ENCODE measurements around the gene CCDC83.
"Not testable (repeated sequence)": the region's sequence is repeated elsewhere in the genome, so short reads cannot be mapped to it uniquely, and the experiment has no call there.

CCDC83 gene

GRCh38 chr11:85822814-85823213 lies 32.4 kb upstream of the CCDC83 start:
- Histone ChIP-seq H3K9ac (ENCODE audit: low read length) (no peak overlapping the region), H3K4me3 (ENCODE audit: low read length) (no peak overlapping the region), H3K27me3 (ENCODE audit: control insufficient read depth, insufficient read depth, low read length) (no peaks in the 10 kb centered on the region), H3K36me3 (ENCODE audit: control insufficient read depth, insufficient read depth, low read length) (no peaks in the 10 kb centered on the region), H3K4me1 (ENCODE audit: control insufficient read depth, insufficient read depth, low read length) (peaks cover 11% of the 10 kb centered on the region), H3K27ac (ENCODE audit: low read depth, low read length) (no peak overlapping the region)

GRCh38 chr11:85823816-85824215 lies 31.4 kb upstream of the CCDC83 start:
- H3K4me3 ChIP-seq (ENCODE audit: low read length), result no peak overlapping the region
- H3K9ac ChIP-seq (ENCODE audit: low read length), result no peak overlapping the region
- H3K27ac ChIP-seq (ENCODE audit: low read depth, low read length), result no peak overlapping the region
- peaks cover 15% of the 10 kb centered on the region for H3K4me1 ChIP-seq (ENCODE audit: control insufficient read depth, insufficient read depth, low read length)
- H3K36me3 ChIP-seq (ENCODE audit: control insufficient read depth, insufficient read depth, low read length), result no peaks in the 10 kb centered on the region
- no peaks in the 10 kb centered on the region for H3K27me3 ChIP-seq (ENCODE audit: control insufficient read depth, insufficient read depth, low read length)

- Histone ChIP-seq H3K4me1 (ENCODE audit: control insufficient read depth, insufficient read depth, low read length) (peaks cover 15% of the 10 kb centered on the region), H3K9ac (ENCODE audit: low read length) (no peak overlapping the region), H3K4me3 (ENCODE audit: low read length) (no peak overlapping the region), H3K27me3 (ENCODE audit: control insufficient read depth, insufficient read depth, low read length) (no peaks in the 10 kb centered on the region), H3K36me3 (ENCODE audit: control insufficient read depth, insufficient read depth, low read length) (no peaks in the 10 kb centered on the region), H3K27ac (ENCODE audit: low read depth, low read length) (no peak overlapping the region)
Observed at GRCh38 chr11:85825616-85826015, 29.6 kb upstream of the CCDC83 start.

- Histone ChIP-seq H3K27me3 (ENCODE audit: control insufficient read depth, insufficient read depth, low read length) (no peaks in the 10 kb centered on the region), H3K4me3 (ENCODE audit: low read length) (no peak overlapping the region), H3K27ac (ENCODE audit: low read depth, low read length) (no peak overlapping the region), H3K4me1 (ENCODE audit: control insufficient read depth, insufficient read depth, low read length) (peaks cover 15% of the 10 kb centered on the region), H3K36me3 (ENCODE audit: control insufficient read depth, insufficient read depth, low read length) (no peaks in the 10 kb centered on the region), H3K9ac (ENCODE audit: low read length) (no peak overlapping the region)
Observed at GRCh38 chr11:85826116-85826855, 28.9 kb upstream of the CCDC83 start.

- H3K9ac ChIP-seq (ENCODE audit: low read length), result no peak overlapping the region
- no peaks in the 10 kb centered on the region for H3K36me3 ChIP-seq (ENCODE audit: control insufficient read depth, insufficient read depth, low read length)
- H3K27ac ChIP-seq (ENCODE audit: low read depth, low read length), result peak overlapping the region; percentile 46
- H3K4me1 ChIP-seq (ENCODE audit: control insufficient read depth, insufficient read depth, low read length), result peaks cover 15% of the 10 kb centered on the region
- no peaks in the 10 kb centered on the region for H3K27me3 ChIP-seq (ENCODE audit: control insufficient read depth, insufficient read depth, low read length)
- H3K4me3 ChIP-seq (ENCODE audit: low read length), result no peak overlapping the region
Observed at GRCh38 chr11:85827748-85828639, 27.2 kb upstream of the CCDC83 start.

GRCh38 chr11:85828640-85828978 lies 26.6 kb upstream of the CCDC83 start:
- no peak overlapping the region for H3K27ac ChIP-seq (ENCODE audit: low read depth, low read length)

GRCh38 chr11:85829172-85829571 lies 26.0 kb upstream of the CCDC83 start:
- Histone ChIP-seq H3K27me3 (ENCODE audit: control insufficient read depth, insufficient read depth, low read length) (no peaks in the 10 kb centered on the region), H3K36me3 (ENCODE audit: control insufficient read depth, insufficient read depth, low read length) (no peaks in the 10 kb centered on the region), H3K9ac (ENCODE audit: low read length) (no peak overlapping the region), H3K4me1 (ENCODE audit: control insufficient read depth, insufficient read depth, low read length) (peaks cover 15% of the 10 kb centered on the region), H3K4me3 (ENCODE audit: low read length) (no peak overlapping the region), H3K27ac (ENCODE audit: low read depth, low read length) (no peak overlapping the region)

More at GRCh38 chr11:85828640-85828978, 26.6 kb upstream of the CCDC83 start:
- H3K36me3 ChIP-seq (ENCODE audit: control insufficient read depth, insufficient read depth, low read length), result no peaks in the 10 kb centered on the region
- H3K9ac ChIP-seq (ENCODE audit: low read length), result no peak overlapping the region
- H3K4me3 ChIP-seq (ENCODE audit: low read length), result no peak overlapping the region
- H3K4me1 ChIP-seq (ENCODE audit: control insufficient read depth, insufficient read depth, low read length), result peaks cover 15% of the 10 kb centered on the region
- no peaks in the 10 kb centered on the region for H3K27me3 ChIP-seq (ENCODE audit: control insufficient read depth, insufficient read depth, low read length)

GRCh38 chr11:85831050-85831449 lies 24.1 kb upstream of the CCDC83 start:
- no peak overlapping the region for H3K27ac ChIP-seq (ENCODE audit: low read depth, low read length)
- H3K27me3 ChIP-seq (ENCODE audit: control insufficient read depth, insufficient read depth, low read length), result no peaks in the 10 kb centered on the region
- no peak overlapping the region for H3K9ac ChIP-seq (ENCODE audit: low read length)
- H3K36me3 ChIP-seq (ENCODE audit: control insufficient read depth, insufficient read depth, low read length), result no peaks in the 10 kb centered on the region
- peaks cover 15% of the 10 kb centered on the region for H3K4me1 ChIP-seq (ENCODE audit: control insufficient read depth, insufficient read depth, low read length)
- no peak overlapping the region for H3K4me3 ChIP-seq (ENCODE audit: low read length)

- no peak overlapping the region for H3K9ac ChIP-seq (ENCODE audit: low read length)
- H3K36me3 ChIP-seq (ENCODE audit: control insufficient read depth, insufficient read depth, low read length), result no peaks in the 10 kb centered on the region
- no peaks in the 10 kb centered on the region for H3K4me1 ChIP-seq (ENCODE audit: control insufficient read depth, insufficient read depth, low read length)
- H3K4me3 ChIP-seq (ENCODE audit: low read length), result no peak overlapping the region
- no peak overlapping the region for H3K27ac ChIP-seq (ENCODE audit: low read depth, low read length)
- H3K27me3 ChIP-seq (ENCODE audit: control insufficient read depth, insufficient read depth, low read length), result no peaks in the 10 kb centered on the region
Observed at GRCh38 chr11:85835263-85835662, 19.9 kb upstream of the CCDC83 start.

GRCh38 chr11:85835729-85836128 lies 19.5 kb upstream of the CCDC83 start:
- no peak overlapping the region for H3K27ac ChIP-seq (ENCODE audit: low read depth, low read length)
- H3K4me3 ChIP-seq (ENCODE audit: low read length), result no peak overlapping the region
- H3K36me3 ChIP-seq (ENCODE audit: control insufficient read depth, insufficient read depth, low read length), result no peaks in the 10 kb centered on the region
- no peak overlapping the region for H3K9ac ChIP-seq (ENCODE audit: low read length)
- no peaks in the 10 kb centered on the region for H3K27me3 ChIP-seq (ENCODE audit: control insufficient read depth, insufficient read depth, low read length)
- no peaks in the 10 kb centered on the region for H3K4me1 ChIP-seq (ENCODE audit: control insufficient read depth, insufficient read depth, low read length)

GRCh38 chr11:85840932-85841331 lies 14.3 kb upstream of the CCDC83 start:
- not testable (repeated sequence) for H3K36me3 ChIP-seq (ENCODE audit: control insufficient read depth, insufficient read depth, low read length); H3K9ac ChIP-seq (ENCODE audit: low read length); H3K4me1 ChIP-seq (ENCODE audit: control insufficient read depth, insufficient read depth, low read length); H3K27me3 ChIP-seq (ENCODE audit: control insufficient read depth, insufficient read depth, low read length); H3K4me3 ChIP-seq (ENCODE audit: low read length); H3K27ac ChIP-seq (ENCODE audit: low read depth, low read length)

GRCh38 chr11:85843929-85844328 lies 11.3 kb upstream of the CCDC83 start:
- Histone ChIP-seq H3K4me3 (ENCODE audit: low read length) (no peak overlapping the region), H3K27ac (ENCODE audit: low read depth, low read length) (no peak overlapping the region), H3K4me1 (ENCODE audit: control insufficient read depth, insufficient read depth, low read length) (no peaks in the 10 kb centered on the region), H3K27me3 (ENCODE audit: control insufficient read depth, insufficient read depth, low read length) (no peaks in the 10 kb centered on the region), H3K9ac (ENCODE audit: low read length) (no peak overlapping the region), H3K36me3 (ENCODE audit: control insufficient read depth, insufficient read depth, low read length) (no peaks in the 10 kb centered on the region)

Data from rectal smooth muscle tissue (tissue), 1 donor.